HFF-Myc (cell line): ENCODE results near the gene LRRC47.

Experiments
- DNase-seq: peaks from one replicate; pipeline ENCODE4 v3.0.0-alpha.2; 2011; ENCODE audit warnings: low read depth; ENCODE audit errors: extremely low read depth
- H3K4me3 ChIP-seq: replicated peaks from 2 replicates; pipeline ENCODE4 v1.5.1; 2011; ENCODE audit warnings: low read depth, mild to moderate bottlenecking, control low read depth, low read length
- CTCF ChIP-seq: IDR thresholded peaks from 2 replicates; pipeline ENCODE4 v1.5.1; 2012; ENCODE audit warnings: mild to moderate bottlenecking, low read depth, low read length, control low read depth; ENCODE audit errors: missing control alignments

LRRC47 gene

GRCh38 chr1:3772027-3772714 is 24.1 kb downstream of the LRRC47 start:
- DNase-seq = no peak
- peak overlapping the region; percentile 50 for H3K4me3 ChIP-seq
- no peak for TF ChIP-seq CTCF

DNA sequence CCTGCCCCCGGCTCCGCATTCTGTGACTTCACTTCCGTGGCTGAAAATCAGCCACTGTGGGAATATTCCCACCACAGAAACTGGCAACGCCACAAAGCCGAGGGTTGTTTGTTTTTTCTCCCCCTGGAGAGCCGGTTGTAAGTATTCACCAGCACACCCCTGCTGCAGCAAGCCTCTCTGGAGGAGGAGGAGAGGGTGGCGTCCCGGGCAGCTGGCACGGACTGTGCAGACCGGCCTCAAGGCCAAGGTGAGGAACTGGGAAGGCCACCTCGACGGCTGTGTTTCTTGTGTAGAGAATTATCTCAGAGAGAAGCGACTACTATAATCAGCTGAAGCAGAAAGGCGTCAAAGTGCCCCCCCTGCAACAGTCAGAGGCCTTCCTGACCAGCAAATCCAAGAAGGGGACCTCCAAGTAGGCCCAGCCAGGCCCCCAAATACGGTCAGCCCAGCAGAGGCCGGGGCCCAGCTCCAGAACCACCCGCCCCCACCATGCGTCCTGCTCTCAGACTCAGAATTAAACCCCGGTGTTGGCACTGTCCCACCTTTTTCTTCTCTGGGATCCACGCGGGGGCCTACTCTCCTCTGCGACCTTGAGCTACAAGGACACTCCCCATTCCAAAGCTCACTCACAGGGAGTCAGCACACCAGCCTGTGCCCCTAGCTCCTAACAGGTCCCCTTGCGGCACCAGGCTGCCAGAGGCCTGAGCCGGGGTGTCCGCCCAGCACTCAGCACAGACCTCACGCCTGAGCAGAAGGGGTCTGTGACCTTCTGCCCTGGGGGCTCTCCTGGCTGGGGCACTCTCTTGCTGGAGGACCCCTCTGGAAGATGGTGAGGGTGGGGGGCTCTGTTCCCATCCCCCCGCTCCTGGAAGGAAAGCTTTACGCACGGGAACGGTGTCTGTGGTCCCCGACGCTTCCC is 24.9 kb downstream of the LRRC47 start:
- TF ChIP-seq CTCF = no peak
- no peak for DNase-seq
- peak overlapping the region; percentile 50 for H3K4me3 ChIP-seq

DNA sequence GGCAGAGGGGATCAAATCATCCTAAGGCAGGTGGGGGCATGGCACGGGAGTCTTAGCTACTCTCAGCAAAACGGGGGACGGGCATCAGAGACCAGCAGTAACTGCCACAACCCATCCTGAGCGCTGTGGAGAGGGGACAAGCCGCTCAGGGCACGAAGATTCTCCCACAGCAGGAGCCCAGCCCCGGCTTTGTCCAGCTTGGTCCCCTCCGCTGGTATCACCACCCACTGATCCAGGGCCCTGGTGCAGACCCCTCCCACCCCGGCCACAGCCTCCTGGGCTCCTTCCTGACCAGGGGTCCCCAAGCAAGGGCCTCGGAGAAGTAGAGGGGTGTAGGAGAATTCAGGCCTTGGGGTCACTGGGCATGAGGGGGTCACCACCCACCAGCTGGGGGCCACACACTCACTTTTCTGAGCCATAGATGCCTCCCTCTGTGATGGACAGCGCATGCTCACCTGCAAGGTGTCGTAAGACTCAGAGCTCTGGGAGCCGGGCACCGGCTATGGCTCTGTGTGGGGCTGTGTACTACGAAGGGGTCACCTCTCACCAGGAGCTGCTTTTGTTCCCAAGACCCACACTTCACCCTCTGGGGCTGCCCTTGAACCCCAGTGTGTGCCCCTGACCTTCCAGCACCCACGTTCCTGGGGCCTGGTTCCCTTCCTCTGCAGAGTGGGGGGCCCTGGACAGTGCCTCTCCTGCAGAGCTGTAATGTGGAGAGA is 26.1 kb downstream of the LRRC47 start:
- H3K4me3 ChIP-seq = no peak overlapping the region
- TF ChIP-seq CTCF = no peak
- no peak for DNase-seq

DNA sequence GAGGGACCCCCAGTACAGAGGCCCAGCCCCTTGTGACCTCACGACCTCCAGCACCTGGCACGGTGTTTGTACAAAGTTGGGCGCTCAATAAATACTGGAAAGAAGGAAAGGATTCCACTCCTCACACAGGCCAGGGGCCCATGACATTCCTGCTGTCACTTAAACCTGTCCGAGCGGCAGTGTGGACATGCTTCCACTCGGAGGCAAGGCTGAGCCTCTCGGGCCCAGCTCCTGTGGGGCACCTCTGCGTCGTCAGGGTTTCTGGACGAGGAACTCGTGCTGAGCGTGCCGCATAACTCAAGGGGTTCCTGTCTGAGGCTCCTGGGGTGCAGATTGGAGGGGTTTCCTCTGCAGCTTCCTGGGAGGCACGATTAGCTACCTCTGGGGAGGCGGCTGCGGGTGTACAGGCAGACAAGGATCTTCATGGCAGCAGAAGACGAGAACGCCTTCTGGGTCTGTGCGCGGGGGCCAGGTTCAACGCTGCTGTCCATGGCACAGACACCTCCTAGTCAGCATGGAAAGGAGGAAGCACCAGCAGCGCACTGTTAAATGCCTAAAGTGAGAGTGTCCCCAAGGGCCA is 27.4 kb downstream of the LRRC47 start:
- H3K4me3 ChIP-seq = no peak overlapping the region
- no peak for DNase-seq
- TF ChIP-seq CTCF = no peak

DNA sequence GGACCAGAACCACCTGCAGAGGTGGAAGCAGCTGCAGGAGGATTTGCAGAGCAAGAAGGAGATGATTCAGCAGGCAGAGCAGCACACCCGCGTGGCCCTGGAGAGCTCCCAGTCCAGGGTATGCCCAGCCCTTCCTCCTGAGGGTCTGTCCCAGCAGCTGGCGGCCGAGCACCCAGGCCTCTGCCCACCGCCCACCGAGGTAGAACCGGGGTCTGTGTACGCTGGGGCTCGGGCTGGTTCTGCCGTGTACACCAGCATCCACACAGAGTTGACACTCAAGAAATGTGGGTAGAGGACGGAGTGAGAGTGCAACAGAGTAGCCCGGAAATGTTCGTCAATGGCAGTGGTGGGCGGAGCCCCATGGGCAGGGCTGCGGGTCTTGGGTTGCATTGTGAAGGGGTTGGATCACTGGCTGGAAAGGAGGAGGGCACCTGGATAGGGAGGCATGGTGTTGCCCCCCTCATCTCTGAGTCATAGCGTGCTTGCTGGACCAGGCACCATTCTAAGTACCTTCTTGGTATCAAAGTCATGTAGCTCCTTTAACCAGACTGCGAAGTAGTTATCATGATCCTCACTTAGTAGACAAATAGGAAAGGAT is 28.9 kb downstream of the LRRC47 start:
- TF ChIP-seq CTCF = no peak
- DNase-seq = no peak
- H3K4me3 ChIP-seq = no peak overlapping the region
